ENCODE results near the gene CA11. TPM values are rescaled to one million over a fixed set of nuclear protein-coding genes. Genes with fewer than 3 reads are reported as not detected.

The CA11 gene
- total and polyA plus RNA-seq, 4 donors: 13.3 to 71.7 (median 59.2) TPM

DNA sequence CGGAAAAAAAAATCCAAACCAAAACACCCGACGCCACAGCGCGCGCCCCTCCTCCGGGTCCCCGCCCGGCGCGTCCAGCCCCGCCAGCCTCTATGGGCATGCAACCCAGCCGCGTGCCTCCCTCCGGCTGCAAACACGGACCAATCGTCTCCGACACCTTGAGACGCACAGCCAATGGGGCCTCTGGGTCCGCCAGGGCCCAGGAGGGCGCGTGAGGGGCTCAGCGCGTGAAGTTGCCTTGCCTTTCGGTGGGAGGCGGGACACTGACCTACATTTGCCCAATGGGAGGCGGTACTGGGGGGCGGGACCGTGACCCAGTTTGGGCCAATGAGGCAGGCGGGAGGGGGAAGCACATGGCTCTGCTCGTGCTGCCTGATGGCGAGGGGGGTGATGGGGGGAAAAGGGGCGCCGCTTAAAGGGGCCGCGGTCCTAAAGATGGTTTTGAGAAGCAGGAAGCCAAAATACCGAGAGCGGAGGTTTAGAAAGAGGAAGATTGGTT is 8.5 kb downstream of the CA11 start:
- DNase-seq (ENCODE audit: low read depth in 4 of 6, low spot score in 6 of 6): peak; percentile 89 to 100 (median 98)
- whole genome bisulfite sequencing (ENCODE audit: insufficient coverage): 0% methylated on average over 27 of the region's 38 CpGs
- peaks cover 70% of the 10 kb centered on the region for H3K4me1 ChIP-seq (ENCODE audit: control insufficient read depth, insufficient read depth, low read length)
- no peaks in the 10 kb centered on the region for H3K9me3 ChIP-seq (ENCODE audit: control insufficient read depth, insufficient read depth, low read length)
- peak overlapping the region; percentile 97 for H3K27ac ChIP-seq (ENCODE audit: low read depth, low read length)
- peaks cover 27% of the 10 kb centered on the region for H3K36me3 ChIP-seq (ENCODE audit: control insufficient read depth, insufficient read depth, low read length)
- no peaks in the 10 kb centered on the region for H3K27me3 ChIP-seq (ENCODE audit: control insufficient read depth, insufficient read depth, low read length)
- peak overlapping the region; percentile 75 for H3K4me3 ChIP-seq (ENCODE audit: low read depth, low read length)

DNA sequence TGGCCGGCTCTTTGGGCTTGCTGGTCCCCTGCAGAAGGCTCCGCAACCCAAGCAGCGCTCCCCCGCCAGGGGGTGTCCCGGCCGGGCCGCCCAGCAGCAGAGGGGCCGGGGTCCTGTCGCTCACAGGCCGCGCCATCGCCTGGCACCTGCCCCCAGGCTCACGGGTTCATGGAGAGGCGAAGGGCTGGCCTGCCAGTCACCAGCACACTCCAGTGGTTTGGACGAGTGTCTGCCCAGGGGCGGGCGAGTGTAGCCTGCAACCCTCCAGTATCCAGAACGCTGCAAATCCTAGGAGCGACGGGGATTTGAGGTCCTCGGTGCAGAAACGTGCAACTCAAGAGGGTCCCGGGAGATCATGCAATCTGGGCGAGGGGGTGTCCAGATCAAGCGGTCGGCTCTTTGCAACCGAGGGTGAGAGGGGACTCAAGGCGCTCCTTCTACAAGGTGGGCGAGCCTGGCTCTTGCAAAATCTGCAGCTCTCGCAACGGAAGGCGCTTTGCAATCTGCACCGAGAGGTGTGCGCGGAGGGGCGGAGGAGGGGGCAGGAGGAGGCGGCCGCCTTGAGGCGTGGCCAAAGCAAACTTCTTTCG is 9.0 kb downstream of the CA11 start, which contains the start of gene DBP:
TSS of gene DBP (minus strand) at position 521 of the 590 bp plus-strand sequence. CDS start at position 136, 385 bp downstream.
- H3K27me3 ChIP-seq (ENCODE audit: control insufficient read depth, insufficient read depth, low read length): no peaks in the 10 kb centered on the region
- peaks cover 73% of the 10 kb centered on the region for H3K4me1 ChIP-seq (ENCODE audit: control insufficient read depth, insufficient read depth, low read length)
- no peaks in the 10 kb centered on the region for H3K9me3 ChIP-seq (ENCODE audit: control insufficient read depth, insufficient read depth, low read length)
- H3K36me3 ChIP-seq (ENCODE audit: control insufficient read depth, insufficient read depth, low read length): peaks cover 32% of the 10 kb centered on the region
- H3K27ac ChIP-seq (ENCODE audit: low read depth, low read length): peak within 1 kb of the TSS; percentile 97
- under 1% methylated on average over 35 of the region's 40 CpGs for WGBS (ENCODE audit: insufficient coverage)
- no peak for DNase-seq (ENCODE audit: low read depth in 4 of 6, low spot score in 6 of 6)
- peak within 1 kb of the TSS; percentile 75 for H3K4me3 ChIP-seq (ENCODE audit: low read depth, low read length)

DNA sequence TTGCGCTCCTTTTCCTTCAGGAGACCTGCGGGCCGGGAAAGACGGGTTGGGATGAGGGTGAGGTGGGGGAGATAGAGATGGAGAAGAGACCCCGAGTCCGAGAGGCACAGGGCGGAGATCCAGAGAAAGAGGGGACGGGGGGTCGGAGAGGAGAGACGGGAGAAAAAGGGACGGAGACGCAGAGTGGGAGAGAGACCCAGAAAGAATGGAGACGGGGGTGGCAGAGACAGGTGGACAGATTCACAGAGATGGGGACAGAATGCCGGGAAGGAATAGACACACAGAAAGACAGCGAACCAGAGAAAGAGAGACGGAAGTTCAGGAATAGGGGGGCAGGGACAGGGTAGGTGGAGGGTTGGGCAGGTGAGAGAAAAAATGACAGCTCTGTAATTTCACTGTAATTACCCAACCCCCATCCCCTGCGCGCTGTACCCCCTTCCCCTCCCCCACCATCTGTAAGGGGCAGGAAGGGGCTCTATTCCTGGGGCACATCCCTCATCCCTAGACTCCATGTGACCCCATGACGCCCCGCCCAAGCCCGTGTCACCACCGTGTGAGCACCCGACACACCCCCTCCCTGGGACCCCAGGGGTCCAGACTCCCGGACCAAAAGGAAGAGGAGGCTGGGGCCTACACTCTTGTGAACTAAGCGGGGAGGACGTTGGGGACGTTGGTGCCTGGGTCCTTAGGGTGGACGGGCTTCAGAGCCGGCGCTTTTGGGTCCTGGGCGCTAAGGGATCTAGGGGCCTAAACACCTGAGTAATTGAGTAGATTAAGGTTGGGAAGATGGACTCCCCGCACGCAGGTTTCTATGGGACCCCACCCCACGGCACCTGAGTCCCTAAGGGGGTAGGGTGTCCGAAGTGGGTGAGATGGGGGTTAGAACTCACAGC is 9.8 kb downstream of the CA11 start:
- Histone ChIP-seq H3K9me3 (ENCODE audit: control insufficient read depth, insufficient read depth, low read length) (no peaks in the 10 kb centered on the region), H3K4me3 (ENCODE audit: low read depth, low read length) (peak overlapping the region; percentile 75), H3K27me3 (ENCODE audit: control insufficient read depth, insufficient read depth, low read length) (no peaks in the 10 kb centered on the region), H3K27ac (ENCODE audit: low read depth, low read length) (peak overlapping the region; percentile 97), H3K36me3 (ENCODE audit: control insufficient read depth, insufficient read depth, low read length) (peaks cover 35% of the 10 kb centered on the region), H3K4me1 (ENCODE audit: control insufficient read depth, insufficient read depth, low read length) (peaks cover 77% of the 10 kb centered on the region)
- 5% methylated on average over 31 of the region's 35 CpGs for WGBS (ENCODE audit: insufficient coverage)
- DNase-seq (ENCODE audit: low read depth in 4 of 6, low spot score in 6 of 6): peak in 1 of 6 donors; percentile 26

DNA sequence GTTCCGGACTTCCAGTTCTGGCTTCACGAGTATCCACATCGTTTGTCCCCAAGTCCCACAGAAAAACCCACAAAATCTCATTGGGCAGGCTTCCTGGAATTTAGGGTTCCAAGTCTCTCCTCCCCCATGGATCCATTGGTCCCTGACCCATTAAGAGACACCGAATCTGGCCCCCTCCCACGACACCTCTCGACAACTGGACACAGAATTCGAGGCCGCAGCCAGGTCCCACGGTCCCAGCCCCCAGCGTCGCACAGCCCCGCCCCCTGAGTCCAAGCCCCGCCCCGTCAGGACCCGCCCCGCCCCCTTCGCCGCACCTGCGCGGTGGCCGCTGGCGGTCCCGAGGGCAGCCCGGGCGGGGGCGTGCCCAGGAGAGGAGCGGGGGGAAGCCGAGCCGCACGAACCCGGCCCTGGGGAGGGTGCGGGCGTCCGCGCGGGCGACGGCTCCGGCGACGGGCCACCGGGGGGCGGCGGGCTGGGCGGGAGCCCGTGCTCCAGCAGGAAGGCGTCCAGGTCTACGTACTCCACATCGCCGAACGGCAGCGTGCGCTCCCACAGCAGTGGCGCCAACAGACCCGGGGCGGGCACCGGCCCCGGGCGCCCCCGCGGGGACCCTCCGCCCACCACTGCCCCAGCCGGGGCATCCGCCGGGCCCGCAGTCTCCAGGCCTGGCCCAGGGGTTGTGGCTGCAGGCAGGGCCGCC is 10.6 kb downstream of the CA11 start:
- peak in 2 of 6 donors; percentile 65 to 75 for DNase-seq (ENCODE audit: low read depth in 4 of 6, low spot score in 6 of 6)
- Histone ChIP-seq H3K36me3 (ENCODE audit: control insufficient read depth, insufficient read depth, low read length) (peaks cover 41% of the 10 kb centered on the region), H3K27me3 (ENCODE audit: control insufficient read depth, insufficient read depth, low read length) (no peaks in the 10 kb centered on the region), H3K27ac (ENCODE audit: low read depth, low read length) (peak overlapping the region; percentile 97), H3K9me3 (ENCODE audit: control insufficient read depth, insufficient read depth, low read length) (no peaks in the 10 kb centered on the region), H3K4me1 (ENCODE audit: control insufficient read depth, insufficient read depth, low read length) (peaks cover 85% of the 10 kb centered on the region), H3K4me3 (ENCODE audit: low read depth, low read length) (peak overlapping the region; percentile 75)
- 2% methylated on average over 67 of the region's 67 CpGs for WGBS (ENCODE audit: insufficient coverage)

DNA sequence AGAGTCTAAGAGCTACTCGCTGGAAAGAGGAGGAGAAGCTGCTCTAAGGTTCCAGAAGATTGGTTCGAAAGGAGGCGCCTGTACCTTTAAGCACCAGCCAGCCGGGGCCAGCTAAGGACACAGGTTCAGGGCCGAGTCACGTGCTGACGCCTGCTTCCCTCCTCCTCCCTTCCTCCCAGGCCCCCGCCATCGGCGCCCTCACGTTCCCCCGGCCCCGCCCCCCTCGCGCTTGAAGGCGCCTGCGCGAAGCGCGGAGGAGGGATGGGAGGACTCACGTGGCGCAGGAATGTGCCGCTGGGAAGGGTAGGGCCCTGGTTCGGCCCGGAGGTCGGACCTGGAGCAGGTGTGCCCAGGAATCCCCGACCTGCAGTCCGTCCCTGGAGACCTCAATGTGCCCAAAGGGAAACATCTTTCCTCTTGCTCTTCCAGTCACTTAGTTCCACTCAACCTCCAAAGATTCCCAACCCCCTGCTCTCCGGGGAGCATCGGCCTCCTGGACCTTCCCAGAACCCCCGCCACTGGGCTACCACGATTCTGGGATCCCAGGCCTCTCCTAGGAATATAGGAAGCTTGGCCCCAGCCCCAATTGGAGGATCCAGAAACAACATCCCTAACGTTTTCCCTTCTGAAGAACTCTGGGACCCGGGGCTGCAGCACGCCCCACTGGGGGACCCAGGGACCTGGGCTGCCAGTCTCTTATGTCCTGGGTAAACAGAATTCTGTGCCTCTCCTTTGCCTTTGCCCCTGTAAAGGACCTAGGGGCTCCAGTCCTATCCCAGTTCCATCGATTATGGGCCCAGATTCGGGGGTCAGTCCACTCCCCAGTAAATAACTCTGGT is 11.3 kb downstream of the CA11 start:
- peaks cover 89% of the 10 kb centered on the region for H3K4me1 ChIP-seq (ENCODE audit: control insufficient read depth, insufficient read depth, low read length)

DNA sequence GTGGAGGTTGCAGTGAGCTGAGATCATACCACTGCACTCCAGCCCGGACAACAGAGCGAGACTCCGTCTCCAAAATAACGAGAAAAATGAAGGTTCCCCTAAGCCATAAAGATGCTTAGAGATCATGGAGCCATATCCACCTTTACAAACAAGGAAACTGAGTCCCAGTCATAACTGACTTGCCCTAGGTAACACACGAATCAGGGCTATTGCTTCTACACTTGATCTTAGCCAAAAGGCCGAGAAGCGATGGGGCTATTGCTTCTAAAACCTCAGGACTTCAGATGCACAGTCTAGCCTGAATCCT is 12.0 kb downstream of the CA11 start:
- H3K36me3 ChIP-seq (ENCODE audit: control insufficient read depth, insufficient read depth, low read length): peaks cover 45% of the 10 kb centered on the region
- H3K27me3 ChIP-seq (ENCODE audit: control insufficient read depth, insufficient read depth, low read length): no peaks in the 10 kb centered on the region
- peak overlapping the region; percentile 32 for H3K4me3 ChIP-seq (ENCODE audit: low read depth, low read length)
- H3K9me3 ChIP-seq (ENCODE audit: control insufficient read depth, insufficient read depth, low read length): no peaks in the 10 kb centered on the region
- WGBS (ENCODE audit: insufficient coverage): 74% methylated on average over 6 of the region's 7 CpGs
- DNase-seq (ENCODE audit: low read depth in 4 of 6, low spot score in 6 of 6): no peak
- H3K4me1 ChIP-seq (ENCODE audit: control insufficient read depth, insufficient read depth, low read length): peaks cover 86% of the 10 kb centered on the region
- peak overlapping the region; percentile 92 for H3K27ac ChIP-seq (ENCODE audit: low read depth, low read length)

More for the DNA sequence above, 11.3 kb downstream of the CA11 start:
- H3K27ac ChIP-seq (ENCODE audit: low read depth, low read length): peak overlapping the region; percentile 92
- peak in 4 of 6 donors; percentile 85 to 98 (median 92) for DNase-seq (ENCODE audit: low read depth in 4 of 6, low spot score in 6 of 6)
- H3K36me3 ChIP-seq (ENCODE audit: control insufficient read depth, insufficient read depth, low read length): peaks cover 45% of the 10 kb centered on the region
- 10% methylated on average over 34 of the region's 37 CpGs for WGBS (ENCODE audit: insufficient coverage)
- no peaks in the 10 kb centered on the region for H3K9me3 ChIP-seq (ENCODE audit: control insufficient read depth, insufficient read depth, low read length)
- H3K4me3 ChIP-seq (ENCODE audit: low read depth, low read length): peak overlapping the region; percentile 32
- H3K27me3 ChIP-seq (ENCODE audit: control insufficient read depth, insufficient read depth, low read length): no peaks in the 10 kb centered on the region

DNA sequence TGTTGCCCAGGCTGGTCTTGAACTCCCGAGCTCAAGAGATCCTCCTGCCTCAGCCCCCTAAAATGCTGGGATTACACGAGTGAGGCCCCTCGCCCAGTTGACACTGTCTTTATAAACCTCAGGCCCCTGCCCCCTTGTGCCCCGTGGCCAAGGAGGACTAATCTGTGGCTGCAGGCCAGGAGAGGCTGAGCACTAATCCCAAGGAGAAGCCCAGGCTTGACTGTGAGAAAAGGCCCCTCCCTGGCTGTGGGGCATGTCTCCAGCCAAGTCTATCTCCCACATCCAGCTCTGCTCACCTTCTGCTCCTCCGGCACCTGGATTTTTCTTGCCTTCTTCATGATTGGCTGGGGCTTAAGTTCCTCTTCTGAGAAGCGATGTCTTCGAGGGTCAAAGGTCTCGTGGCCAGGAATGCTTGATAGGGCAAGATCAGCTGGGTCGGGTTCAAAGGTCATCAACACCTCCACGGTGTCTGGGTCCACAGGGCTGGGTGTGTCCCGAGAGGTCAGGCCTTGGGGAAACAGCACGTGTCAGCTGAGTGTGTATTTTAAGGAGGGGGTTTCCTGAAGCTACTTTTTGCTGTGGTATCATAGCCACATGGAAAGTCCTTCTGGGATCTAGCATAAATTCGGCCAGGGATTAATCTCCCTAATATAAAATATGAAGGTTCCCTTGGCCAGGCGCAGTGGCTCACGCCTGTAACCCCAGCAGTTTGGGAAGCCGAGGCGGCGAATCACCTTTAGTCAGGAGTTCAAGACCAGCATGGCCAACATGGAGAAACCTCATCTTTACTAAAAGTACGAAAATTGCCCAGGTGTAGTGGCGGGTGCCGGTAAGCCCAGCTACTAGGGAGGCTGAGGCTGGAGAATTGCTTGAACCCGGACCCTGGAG is 12.6 kb downstream of the CA11 start:
- peaks cover 47% of the 10 kb centered on the region for H3K36me3 ChIP-seq (ENCODE audit: control insufficient read depth, insufficient read depth, low read length)
- no peaks in the 10 kb centered on the region for H3K27me3 ChIP-seq (ENCODE audit: control insufficient read depth, insufficient read depth, low read length)
- H3K4me1 ChIP-seq (ENCODE audit: control insufficient read depth, insufficient read depth, low read length): peaks cover 80% of the 10 kb centered on the region
- no peak overlapping the region for H3K27ac ChIP-seq (ENCODE audit: low read depth, low read length)
- H3K4me3 ChIP-seq (ENCODE audit: low read depth, low read length): no peak overlapping the region
- 92% methylated on average over 15 of the region's 22 CpGs for WGBS (ENCODE audit: insufficient coverage)
- no peaks in the 10 kb centered on the region for H3K9me3 ChIP-seq (ENCODE audit: control insufficient read depth, insufficient read depth, low read length)
- no peak for DNase-seq (ENCODE audit: low read depth in 4 of 6, low spot score in 6 of 6)

DNA sequence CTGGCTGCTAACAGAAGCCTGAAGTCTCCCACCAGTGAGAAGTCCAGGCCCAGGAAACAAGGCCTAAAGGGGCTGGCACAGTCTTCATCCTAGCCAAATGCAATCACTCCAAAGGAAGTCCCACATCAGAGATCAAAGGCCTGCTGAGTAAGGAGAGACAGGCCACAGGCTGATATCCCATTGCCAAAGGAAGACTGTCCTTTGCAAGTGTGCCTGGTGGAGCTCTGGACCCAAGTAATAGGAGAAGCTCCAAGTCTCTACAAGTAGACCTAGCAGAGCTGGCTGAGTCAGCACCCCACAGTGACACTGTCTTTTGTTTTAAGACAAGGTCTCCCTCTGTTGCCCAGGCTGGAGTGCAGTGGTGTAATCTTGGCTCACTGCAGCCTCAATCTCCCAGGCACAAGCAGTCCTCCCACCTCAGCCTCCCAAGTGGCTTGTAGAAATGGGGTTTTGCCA is 13.3 kb downstream of the CA11 start:
- DNase-seq (ENCODE audit: low read depth in 4 of 6, low spot score in 6 of 6): no peak
- Histone ChIP-seq H3K4me3 (ENCODE audit: low read depth, low read length) (no peak overlapping the region), H3K4me1 (ENCODE audit: control insufficient read depth, insufficient read depth, low read length) (peaks cover 75% of the 10 kb centered on the region)

More for the DNA sequence above, 13.3 kb downstream of the CA11 start:
- Histone ChIP-seq H3K27ac (ENCODE audit: low read depth, low read length) (no peak overlapping the region), H3K36me3 (ENCODE audit: control insufficient read depth, insufficient read depth, low read length) (peaks cover 54% of the 10 kb centered on the region), H3K27me3 (ENCODE audit: control insufficient read depth, insufficient read depth, low read length) (no peaks in the 10 kb centered on the region), H3K9me3 (ENCODE audit: control insufficient read depth, insufficient read depth, low read length) (no peaks in the 10 kb centered on the region)

All from spinal cord (tissue), 10 donors.